ENCODE results near the gene GABRR3.
A peak's percentile ranks its signal among the peaks of the same experiment; 100 is the strongest.

Gene GABRR3

DNA sequence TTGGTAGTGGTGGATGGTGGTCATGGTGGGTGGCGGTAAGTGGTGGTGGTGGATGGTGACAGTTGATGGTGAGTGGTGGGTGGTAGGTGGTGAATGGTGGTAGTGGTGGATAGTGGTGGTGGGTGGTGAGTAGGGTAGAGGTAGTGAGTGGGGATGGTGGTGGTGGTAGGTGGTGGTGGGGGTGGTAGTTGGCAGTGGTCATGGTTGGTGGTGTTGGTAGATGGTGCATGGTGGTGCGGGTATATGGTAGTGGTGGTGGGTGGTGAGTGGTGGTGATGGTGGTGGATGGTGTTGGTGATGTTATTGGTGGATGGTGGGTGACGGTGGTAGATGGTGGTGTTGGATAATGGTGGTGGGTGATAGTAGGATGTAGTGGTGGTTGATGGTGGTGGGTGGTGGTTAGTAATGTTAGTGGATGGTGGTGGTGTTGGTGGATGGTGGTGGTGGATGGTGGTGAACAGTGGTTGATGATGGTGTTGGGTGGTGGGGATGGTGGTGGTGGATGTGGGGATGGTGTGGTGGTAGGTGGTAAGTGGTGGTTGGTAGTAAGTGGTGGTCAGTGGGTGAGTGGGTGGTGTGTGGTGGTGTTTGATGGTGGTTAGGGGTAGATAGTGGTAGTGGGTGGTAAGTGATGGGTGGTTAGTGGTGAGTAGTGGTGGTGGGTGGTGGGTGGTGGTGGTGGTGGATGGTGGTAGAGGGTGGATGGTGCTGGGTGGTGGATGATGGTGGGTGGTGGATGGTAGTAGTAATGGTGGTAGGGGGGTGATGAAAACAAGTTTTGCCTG is 46.1 kb downstream of the GABRR3 start:
- no peak for DNase-seq (ENCODE audit: low spot score)

DNA sequence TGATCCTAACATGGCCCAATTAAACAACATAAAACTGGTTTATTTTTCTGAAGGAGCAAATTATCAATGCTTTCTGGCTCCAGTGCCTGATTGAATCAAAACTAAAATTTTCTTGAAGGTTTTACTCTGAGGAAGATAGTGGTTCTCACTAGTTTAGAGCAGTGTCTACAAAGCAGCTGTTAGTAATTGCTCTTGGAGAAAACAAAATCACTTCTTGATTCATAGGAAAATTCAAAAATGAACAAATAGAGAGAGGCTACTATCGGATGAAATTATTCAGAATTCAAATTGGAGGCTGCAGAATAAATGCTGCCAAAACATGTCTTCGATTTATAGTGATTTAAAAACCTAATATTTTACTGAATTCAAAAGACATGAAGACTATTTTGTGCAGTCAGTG is 47.8 kb downstream of the GABRR3 start:
- no peak for DNase-seq (ENCODE audit: low spot score)

DNA sequence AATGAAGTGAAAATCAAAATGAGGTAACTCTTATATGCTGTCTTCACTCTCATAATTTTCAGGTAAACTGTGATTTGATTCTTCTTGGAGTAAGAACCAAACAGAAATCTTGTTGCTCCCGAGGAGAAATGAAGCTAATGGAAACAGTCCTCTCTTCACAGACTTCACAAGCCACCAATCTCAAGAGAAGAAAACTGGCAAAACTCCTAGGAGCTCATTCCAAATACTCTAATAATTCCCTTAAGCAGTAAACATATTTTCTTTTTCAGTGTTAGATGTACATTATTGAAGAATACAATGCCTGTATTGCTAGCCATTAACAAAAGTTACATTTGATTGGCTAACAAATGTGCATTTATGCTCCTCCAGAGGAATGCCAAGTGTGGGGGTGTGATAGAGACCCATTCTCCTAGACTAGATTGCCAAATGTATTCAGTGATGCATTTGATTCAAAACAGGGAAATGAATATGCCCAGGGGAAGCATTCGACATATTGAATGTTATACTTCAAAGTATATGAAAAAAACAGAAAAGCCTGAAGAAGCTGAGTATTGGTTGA is 51.1 kb downstream of the GABRR3 start:
- no peak for DNase-seq (ENCODE audit: low spot score)

DNA sequence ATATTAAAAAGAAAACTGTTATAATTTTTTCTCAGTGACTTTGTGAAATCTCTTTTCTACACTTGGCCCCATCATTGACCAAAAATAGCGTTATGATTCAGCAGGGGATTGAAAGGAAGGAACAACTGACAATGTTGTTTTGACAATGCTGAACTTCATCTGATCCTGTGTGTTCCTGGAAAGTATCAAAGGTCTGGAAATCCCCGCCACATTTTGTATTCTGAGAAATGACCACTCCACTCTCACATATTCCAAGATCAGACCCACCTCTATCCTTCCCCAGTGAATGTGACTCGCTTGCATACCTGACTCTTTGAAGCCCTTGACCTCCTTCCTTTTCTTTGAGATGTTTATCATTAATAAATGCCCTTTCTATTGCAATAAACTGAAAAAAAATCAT is 53.2 kb downstream of the GABRR3 start:
- no peak for DNase-seq (ENCODE audit: low spot score)

DNA sequence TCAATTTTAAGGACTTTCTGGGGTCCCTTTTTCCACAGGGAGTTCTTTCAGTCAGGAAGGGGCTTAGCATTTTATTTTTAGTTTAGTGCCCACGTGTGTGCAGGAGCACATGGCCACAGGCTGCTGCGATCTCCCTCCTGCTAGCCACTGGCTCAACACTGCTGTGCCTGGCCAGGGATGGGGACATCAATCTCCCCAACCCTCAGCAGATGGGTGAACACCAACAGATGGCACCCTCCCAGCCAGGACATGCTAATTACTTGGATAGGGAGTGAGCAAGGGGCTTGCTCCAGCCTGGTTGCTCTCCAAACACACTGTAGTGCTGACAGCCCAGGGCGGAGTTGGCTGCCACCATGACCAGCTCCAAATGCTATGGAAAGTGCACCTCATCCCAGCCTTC is 55.5 kb downstream of the GABRR3 start:
- no peak for DNase-seq (ENCODE audit: low spot score)

DNA sequence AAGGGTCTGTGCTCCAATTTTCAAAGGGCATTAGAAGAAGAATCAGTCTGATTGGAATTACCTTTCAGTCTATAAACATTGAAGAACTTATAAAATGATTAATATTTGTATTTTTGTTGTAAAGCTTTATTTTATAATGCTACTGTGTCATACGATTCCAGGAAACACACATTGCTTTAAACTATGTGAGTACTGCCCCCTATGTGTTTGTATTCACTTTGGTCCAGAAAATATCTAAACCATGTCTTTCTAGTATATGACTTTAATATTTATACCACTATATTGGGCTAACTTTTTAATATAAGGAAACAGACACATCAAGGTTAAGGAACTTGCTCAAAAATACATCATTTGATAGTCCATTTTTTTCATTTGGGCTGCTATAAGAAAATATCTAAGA is 59.6 kb downstream of the GABRR3 start:
- no peak for DNase-seq (ENCODE audit: low spot score)

DNA sequence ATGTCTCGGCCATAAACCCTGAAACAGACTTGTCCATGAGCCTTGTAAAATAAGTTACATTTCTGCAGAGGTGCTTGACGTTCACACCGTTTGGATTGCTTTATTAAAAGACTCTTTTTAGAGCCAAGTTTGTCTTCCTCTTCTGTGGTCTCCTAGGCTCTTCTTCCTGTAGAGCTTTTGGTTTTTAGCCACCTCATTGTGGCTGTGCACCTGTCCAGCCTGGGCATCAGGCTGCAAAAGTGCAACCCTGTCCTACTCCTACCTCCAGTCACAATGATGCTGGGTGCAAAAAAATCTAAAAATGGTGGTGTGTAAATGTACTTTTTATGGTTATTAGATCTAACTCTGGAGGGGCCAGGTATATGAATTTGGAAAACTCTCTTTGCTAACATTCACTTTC is 60.1 kb downstream of the GABRR3 start:
- no peak for DNase-seq (ENCODE audit: low spot score)

DNA sequence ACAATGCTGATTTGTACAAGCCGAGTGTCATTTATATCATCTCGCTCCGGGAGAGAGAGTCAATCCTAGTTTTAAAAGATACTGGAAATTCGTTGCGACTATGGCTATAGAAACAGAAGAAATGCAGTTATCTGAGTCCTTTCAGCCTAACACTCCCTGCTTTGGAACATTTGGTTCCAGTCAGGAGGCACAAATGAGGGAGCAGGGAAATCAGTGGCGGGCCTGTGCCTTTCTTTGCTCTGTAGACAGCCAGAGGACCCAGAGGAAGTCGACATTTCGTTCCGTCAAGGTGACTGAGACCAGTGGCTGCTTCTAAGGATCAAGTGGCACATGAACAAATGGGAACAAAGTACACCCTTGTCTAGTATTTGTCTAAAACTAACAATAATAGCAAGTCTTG is 62.1 kb downstream of the GABRR3 start:
- no peak for DNase-seq (ENCODE audit: low spot score)

DNA sequence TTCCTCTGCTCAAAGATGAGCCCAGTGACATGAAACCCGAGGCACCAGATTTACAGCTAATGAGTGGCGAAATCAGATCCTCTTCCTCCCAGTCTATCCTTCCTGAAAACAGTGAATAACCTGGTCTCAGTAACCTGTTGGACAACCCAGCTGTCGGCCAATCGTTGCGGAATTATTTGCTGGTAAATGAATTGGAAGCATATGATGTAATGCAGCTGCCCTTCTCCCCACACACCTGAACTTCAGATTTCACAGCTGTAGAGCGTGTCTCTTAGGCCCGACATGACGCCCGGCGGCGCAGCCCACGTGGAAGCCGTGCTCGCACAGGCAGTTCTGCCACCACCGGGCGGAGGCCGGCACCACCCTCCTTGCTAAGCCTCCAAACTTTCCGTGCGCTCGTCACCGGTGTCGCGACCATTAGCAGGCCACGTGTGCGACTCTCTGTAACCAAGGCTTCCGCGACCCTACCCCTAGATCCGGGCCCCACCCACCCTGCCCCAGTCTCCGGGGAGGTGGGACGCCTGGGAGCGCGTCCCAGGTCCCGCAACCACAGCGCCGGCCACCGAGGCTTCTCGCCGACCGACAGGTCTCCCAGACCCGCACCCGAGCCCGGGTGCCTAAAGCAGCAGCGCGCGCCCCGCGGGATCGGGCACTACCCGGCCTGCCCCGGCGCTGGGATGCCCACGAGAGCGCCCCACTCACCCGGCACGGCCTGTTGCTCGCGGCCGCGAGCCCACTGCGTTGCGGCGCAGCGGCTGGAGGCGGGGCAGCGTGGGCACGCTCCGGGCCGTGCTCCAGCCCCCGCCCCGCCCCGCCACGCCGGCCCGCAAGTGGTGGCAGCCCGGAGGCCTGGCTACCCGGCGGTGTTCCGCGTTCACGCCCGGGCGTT is 63.2 kb downstream of the GABRR3 start, which contains the start of gene RIOX2:
TSS of gene RIOX2 (minus strand) at position 753 of the 889 bp plus-strand sequence. CDS start 4,838 bp downstream, outside the sequence.
- DNase-seq (ENCODE audit: low spot score): peak; percentile 68

DNA sequence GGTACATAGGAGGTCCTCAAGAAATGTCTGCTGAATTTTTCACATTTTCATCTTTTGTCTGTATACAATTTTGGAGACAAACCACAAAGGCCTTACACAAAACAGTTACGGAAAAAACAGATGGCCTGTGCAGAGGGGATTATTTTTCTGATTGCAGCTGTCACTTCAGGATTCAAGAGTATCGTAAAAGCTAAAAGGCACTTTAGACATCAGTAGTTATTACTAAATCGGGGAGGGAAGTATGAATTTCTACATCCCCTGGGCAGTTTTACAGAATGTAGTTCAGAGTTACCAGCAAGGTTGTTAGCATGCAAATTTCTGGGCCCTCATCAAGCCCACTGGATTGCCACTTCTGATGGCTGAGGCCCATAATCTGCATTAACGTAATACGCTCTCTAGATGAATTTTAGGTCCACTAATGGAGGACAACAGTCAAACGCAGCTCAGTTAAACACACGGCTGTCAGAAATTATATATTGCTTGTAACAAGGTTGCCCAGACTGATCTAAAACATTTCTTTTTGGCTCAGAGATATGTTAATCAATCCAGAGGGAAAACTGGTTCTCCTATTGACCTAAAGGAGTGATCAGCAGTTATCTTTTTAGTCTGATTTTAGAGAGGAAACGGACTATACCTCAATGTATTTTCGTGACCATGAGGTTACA is 64.0 kb downstream of the GABRR3 start:
- DNase-seq (ENCODE audit: low spot score): no peak

DNA sequence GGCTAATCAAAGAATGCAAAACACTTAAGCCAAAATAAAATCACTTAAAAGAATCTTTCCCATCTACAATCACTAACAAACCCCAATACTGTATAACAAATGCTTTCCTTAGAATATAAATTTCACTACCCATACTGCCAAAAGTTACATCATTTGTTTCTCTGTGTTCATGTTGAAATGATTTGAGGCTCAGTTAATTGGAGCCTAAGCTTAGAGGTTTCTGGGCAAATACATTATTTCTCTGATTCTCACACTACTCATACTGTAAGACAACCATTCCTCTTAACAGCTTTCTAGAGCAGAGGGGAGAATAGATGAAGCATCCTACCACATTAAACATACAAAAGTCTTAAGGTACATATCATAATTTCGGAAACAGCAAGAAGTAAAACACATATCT is 65.0 kb downstream of the GABRR3 start:
- no peak for DNase-seq (ENCODE audit: low spot score)

DNA sequence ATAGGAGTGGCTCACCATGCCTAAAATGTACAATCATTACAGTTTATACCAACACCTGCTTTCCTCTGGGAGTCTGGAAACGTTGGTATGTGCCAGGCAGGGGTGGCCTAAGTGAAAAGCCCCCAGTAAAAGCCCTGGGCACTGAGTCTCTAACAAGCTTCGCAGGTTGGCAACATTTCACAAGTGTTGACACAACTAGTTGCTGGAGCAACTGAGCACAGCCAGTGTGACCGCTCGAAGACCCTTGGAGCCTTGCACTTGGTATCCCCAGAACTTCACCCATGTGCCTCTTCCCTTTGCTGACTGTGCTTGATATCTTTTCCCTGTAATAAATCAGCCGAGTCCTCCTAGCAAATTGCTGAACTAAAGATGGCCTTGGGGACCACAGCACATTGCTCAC is 65.6 kb downstream of the GABRR3 start:
- DNase-seq (ENCODE audit: low spot score): no peak

DNA sequence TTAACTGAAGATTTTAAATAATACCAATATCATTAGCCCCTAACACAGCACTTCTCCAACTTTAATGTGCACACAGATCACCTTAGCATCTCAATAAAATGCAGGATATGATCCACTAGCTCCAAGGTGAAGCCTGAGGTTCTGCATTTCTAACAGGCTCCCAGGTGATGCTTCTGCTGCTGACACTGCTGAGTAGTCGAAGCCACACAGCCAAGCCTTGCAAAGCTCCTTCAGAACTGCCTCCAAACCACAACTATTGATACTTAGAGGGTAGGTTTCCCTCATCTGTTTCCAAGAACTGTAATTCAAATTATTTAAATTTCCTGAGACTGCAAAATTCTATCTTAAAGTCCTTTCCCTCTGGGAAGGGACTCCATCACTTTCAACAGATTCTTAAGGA is 66.7 kb downstream of the GABRR3 start:
- no peak for DNase-seq (ENCODE audit: low spot score)

DNA sequence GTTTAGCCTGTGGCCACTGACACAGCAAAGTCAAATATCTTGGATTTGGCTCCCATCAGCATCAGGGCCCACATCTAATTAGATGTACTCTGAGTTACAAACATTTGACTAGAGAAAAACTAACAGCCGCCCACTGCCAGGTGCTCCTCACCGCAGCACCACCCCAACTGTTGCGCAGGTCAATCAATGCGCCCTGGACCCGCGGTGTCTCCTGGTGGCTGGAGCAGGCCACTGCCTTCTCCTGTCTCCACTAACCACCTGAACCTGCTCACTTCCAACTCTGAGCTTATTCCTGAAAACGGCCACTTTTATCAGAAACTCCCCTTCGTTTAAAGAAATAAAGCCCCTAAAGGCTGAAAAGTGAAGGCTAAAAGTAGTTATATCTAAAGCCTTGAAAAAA is 67.1 kb downstream of the GABRR3 start:
- no peak for DNase-seq (ENCODE audit: low spot score)

DNA sequence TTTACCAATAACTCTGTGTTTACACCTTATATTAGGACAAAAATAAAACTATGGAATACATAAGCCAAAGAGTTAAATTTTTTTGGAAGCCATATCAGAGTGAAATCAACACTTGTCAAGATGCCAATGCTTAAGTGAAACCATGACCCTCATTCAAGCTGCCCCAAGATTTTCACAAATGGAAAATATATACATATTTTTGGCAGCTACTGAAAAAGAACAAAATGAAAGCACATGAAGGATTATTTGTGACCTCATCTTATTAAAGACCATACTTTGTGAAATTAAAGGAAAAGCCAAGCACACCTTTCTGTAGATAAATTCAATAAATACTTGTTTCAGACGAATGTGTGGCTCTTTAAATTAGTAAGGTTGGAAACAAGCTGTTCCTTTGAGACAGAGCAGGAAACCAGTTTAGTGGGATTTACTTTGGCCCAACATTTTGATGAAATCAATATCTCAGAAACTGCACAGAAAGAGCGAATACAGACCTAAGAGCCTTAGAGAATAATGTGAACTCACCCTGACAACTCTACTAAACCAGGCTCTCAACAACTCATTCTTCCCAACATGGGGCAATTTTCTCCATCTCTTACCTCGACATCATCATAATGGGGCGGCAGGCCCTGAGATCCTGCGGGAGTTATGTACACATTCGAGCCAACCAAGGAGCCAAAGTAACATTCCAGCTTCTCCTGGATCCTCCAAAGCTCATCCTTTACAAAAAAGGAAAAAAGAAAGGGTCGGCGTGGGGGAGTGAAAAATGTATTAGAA is 73.9 kb downstream of the GABRR3 start:
- DNase-seq (ENCODE audit: low spot score): no peak

DNA sequence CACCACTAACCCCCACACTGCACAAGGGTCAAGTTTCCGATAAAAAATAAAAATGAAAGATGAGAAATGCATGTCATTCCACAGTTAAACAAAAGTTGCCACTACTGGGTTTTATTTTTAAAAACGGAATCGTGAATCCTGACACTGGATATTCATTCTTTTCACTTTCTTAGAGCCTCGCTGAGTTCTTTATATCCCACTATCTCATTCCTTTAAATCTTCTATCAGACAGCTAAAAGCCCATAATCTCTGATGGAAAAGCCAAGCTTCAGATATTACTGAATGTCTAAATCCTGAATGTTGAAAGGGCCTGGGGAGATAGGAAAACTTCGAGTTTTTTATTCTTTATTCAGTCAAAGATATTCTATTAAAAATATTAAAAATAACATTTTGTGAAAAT is 74.6 kb downstream of the GABRR3 start:
- no peak for DNase-seq (ENCODE audit: low spot score)

DNA sequence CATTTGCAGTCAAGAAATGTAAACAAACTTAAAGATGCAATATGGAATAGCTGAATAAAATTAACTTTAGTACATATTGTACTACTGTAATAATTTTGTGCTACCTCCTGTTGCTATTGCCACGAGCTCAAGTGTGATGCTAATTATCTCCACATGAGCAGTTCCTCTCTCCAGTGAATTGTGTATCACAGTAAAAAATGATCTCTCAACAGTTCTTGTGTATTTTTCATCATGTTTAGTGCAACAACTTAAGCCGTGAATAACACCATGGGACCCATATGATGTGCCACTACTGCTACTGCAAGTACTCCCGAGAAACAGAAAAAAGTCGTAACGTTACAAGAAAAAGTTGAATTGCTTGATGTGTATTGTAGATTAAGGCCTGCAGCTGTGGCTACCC is 75.2 kb downstream of the GABRR3 start:
- DNase-seq (ENCODE audit: low spot score): no peak

DNA sequence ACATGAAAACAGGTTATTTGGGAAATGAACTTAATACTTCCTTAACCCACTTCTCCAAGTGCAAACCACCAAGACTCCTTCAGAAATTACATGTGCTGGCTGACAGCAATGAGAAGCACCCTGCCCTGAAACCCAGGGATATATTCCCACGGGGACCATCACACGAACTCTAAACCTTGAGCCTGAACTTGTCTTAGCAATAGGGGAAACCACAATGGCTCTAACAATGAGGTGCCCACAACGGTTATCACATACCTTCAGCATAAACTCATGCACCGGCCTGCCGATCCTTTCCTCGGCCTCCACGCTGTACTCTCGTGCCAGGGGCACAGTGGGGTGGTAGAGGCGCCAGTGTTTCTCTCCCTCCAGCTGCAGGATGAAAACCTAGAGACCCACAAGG is 76.3 kb downstream of the GABRR3 start:
- no peak for DNase-seq (ENCODE audit: low spot score)

DNA sequence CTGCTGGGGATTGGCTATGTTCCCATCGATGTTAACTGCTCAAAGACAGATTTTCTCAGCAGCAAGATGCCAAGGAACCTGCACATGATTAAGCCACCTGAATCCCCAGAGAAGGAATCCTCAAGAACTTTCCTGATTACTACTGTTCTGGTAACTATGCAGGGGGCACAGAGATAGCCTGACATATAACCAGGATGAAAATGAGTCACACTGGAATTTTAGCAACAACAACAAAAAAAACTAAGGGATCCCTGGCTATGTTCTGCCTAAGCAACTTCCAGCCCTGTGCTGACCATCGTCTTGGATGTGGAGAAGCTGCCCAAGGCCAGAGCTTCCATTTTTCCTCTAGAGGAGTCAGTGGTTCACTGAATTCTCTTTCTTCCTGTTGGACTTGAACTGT is 76.7 kb downstream of the GABRR3 start:
- no peak for DNase-seq (ENCODE audit: low spot score)

DNA sequence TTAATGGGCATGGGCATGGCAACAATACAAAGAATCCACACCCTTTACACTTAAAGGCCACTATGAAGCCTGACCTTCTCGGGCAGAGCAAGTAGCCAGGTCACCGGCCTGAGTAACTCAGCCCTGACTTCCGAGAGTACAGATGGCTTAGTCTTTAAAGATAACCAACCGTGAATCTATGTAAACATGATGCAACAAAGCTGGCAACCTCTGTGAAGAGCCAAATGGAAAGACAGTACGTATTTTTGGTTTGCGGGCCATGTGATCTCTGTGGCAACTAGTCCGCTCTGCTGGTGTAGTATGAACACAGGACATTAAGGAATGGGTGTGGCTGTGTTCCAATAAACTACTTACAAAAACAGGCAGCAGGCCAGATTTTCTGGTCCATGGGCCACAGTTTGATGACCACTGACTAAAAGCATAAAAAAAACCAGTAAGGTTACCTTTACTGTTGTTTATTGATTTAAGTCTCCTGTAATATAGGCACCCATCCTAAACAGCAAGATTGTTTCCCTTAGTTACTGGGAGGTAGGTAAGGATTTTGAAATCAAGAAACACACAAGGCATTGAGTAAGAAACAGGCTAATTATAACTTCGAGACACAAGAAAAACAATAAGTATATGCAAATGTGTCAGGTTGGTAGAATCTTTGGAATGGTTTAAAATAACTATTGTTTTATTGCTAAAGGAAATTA is 77.4 kb downstream of the GABRR3 start:
- no peak for DNase-seq (ENCODE audit: low spot score)

DNA sequence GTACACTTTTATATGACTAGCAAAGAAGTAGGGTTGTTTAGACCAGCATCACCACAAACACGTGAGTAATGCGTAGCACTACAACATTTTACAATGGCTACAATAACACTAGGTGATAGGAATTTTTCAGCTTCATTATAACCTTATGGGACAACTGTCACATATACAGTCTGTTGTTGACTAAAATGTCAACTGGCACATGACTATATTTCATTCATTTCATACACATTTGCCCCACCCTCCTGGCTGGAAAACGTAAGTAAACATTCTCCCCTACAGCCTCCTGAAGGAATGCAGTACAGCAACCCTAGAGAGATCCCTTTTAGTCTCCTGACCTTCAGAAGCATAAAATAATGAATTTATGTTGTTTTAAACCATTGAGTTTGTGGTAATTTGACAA is 79.1 kb downstream of the GABRR3 start:
- DNase-seq (ENCODE audit: low spot score): no peak

Data from CD4-positive, alpha-beta T cell treated with Interleukin-6 at 100 ng/mL for 8 hours (primary cell).